HepG2 (cell line): Measurements from ENCODE around the gene C6orf132. TPM values are rescaled to one million over a fixed set of nuclear protein-coding genes. Genes with fewer than 3 reads are reported as not detected.

ENCODE experiments used
- AFF4 ChIP-seq: sonication (generic); formaldehyde crosslinking; IDR thresholded peaks from 2 replicates; pipeline ENCODE4 v1.4.0; 2020; ENCODE audit warnings: missing genetic modification reagents
- BRF2 ChIP-seq: sonication (generic); formaldehyde crosslinking; IDR thresholded peaks from 2 replicates; pipeline ENCODE4 v1.8.1; 2022; ENCODE audit warnings: mild to moderate bottlenecking, missing genetic modification reagents
- CCAR2 ChIP-seq: fragments of 200-400 bp; formaldehyde crosslinking; optimal IDR thresholded peaks from 2 replicates; pipeline ENCODE3; 2018; ENCODE audit warnings: low read depth, mild to moderate bottlenecking, low read length, moderate library complexity
- HMGXB4 ChIP-seq, 2 experiments: sonication (generic) in 1 of 2; formaldehyde crosslinking in 1 of 2; IDR thresholded peaks; 2 replicates each; pipeline versions ENCODE4 v1.4.0 to v1.6.1; 2018 to 2020; ENCODE audit warnings: missing genetic modification reagents in 2 of 2, borderline replicate concordance in 1 of 2, low read depth in 1 of 2, mild to moderate bottlenecking in 1 of 2, missing biosample characterization in 1 of 2
- HNRNPH1 ChIP-seq: fragments of 200-400 bp; formaldehyde crosslinking; optimal IDR thresholded peaks from 2 replicates; pipeline ENCODE3; 2017; ENCODE audit warnings: mild to moderate bottlenecking, low read depth, low read length
- HOXA9 ChIP-seq: sonication (generic); formaldehyde crosslinking; IDR thresholded peaks from 2 replicates; pipeline ENCODE4 v1.8.1; 2022; ENCODE audit warnings: missing genetic modification reagents, mild to moderate bottlenecking, moderate library complexity, borderline replicate concordance
- KLF16 ChIP-seq, 2 experiments: sonication (generic) in 1 of 2; formaldehyde crosslinking in 1 of 2; IDR thresholded peaks; 2 replicates each; pipeline versions ENCODE4 v1.6.1 to v1.8.0; 2016 to 2023; ENCODE audit warnings: missing genetic modification reagents in 2 of 2, missing compliant biosample characterization in 1 of 2
- LRRFIP1 ChIP-seq: sonication (generic); formaldehyde crosslinking; conservative IDR thresholded peaks from 2 replicates; pipeline ENCODE4 v1.4.0; 2020; ENCODE audit warnings: missing genetic modification reagents
- PATZ1 ChIP-seq: sonication (generic); formaldehyde crosslinking; IDR thresholded peaks from 2 replicates; pipeline ENCODE4 v1.4.0; 2020; ENCODE audit warnings: missing genetic modification reagents
- STAG1 ChIP-seq: sonication (generic); formaldehyde crosslinking; IDR thresholded peaks from 2 replicates; pipeline ENCODE4 v1.4.0; 2020; ENCODE audit warnings: missing genetic modification reagents
- STAT5B ChIP-seq: sonication (generic); formaldehyde crosslinking; IDR thresholded peaks from 2 replicates; pipeline ENCODE4 v1.4.0; 2020; ENCODE audit warnings: missing genetic modification reagents
- TEAD2 ChIP-seq: sonication (generic); formaldehyde crosslinking; IDR thresholded peaks from 2 replicates; pipeline ENCODE4 v1.9.0; 2021; ENCODE audit warnings: missing genetic modification reagents
- ZNF10 ChIP-seq: sonication (generic); formaldehyde crosslinking; IDR thresholded peaks from 2 replicates; pipeline ENCODE4 v1.4.0; 2020; ENCODE audit warnings: mild to moderate bottlenecking, low read depth, missing genetic modification reagents, borderline replicate concordance
- ZNF24 ChIP-seq: fragments of 450-650 bp; IDR thresholded peaks from 2 replicates; pipeline ENCODE4 v1.6.1; 2017; ENCODE audit warnings: antibody characterized with exemption, mild to moderate bottlenecking
- ZNF607 ChIP-seq: sonication (generic); formaldehyde crosslinking; IDR thresholded peaks from 2 replicates; pipeline ENCODE4 v1.5.1; 2020; ENCODE audit warnings: missing genetic modification reagents, mild to moderate bottlenecking, borderline replicate concordance
- polyA plus RNA-seq, 8 experiments: library from polyadenylated mRNA; depleted of rRNA in 3 of 8; stranded (reverse) in 7 of 8; unstranded in 1 of 8; fragments of >200 nt; fragmentation: Illumina TruSeq in 4 of 8; extraction: Trizol in 4 of 8; gene quantifications; 2 replicates each; pipeline versions ENCODE4 v1.2.1 to v1.2.3, GENCODE V29; 2011 to 2016; ENCODE audit warnings: low read depth in 4 of 8, missing spikeins in 1 of 8, mixed read lengths in 1 of 8; ENCODE audit not compliant: insufficient read depth in 1 of 8
- total RNA-seq, 5 experiments: library from RNA; depleted of rRNA; stranded (reverse); fragments of >200 nt; fragmentation: Illumina TruSeq; extraction: Trizol; gene quantifications; 2 replicates each; pipeline ENCODE4 v1.2.3, GENCODE V29; 2016; ENCODE audit warnings: low read depth in 1 of 5

The C6orf132 gene
- total and polyA plus RNA-seq, 2 of the 13 experiments (the other 11 are each of a cell fraction or from before 2014, with no cell fraction given): 0.78 to 3.0 TPM

GRCh38 chr6:42142118-42142835 is at the start of gene C6orf132 (continued):
- TF ChIP-seq AFF4 (CRISPR knock-in tag): no peak
- TF ChIP-seq HMGXB4 (CRISPR knock-in tag; IDR thresholded peaks at IDR 0.05; ENCODE audit: borderline replicate concordance in 1 of 2, low read depth in 1 of 2): peak; percentile 18 to 61; a peak in 3 of 4 replicates
- no peak for TF ChIP-seq STAT5B (CRISPR knock-in tag)
- no peak for TF ChIP-seq HNRNPH1
- no peak for TF ChIP-seq LRRFIP1 (CRISPR knock-in tag)
- TF ChIP-seq STAG1 (CRISPR knock-in tag): no peak
- TF ChIP-seq CCAR2: no peak
- no peak for TF ChIP-seq ZNF24
- no peak for TF ChIP-seq HOXA9 (CRISPR knock-in tag)
- 0 out of 4 replicates have a peak, but pooled peaks of 1 of the 2 experiments have one; percentile 18 for TF ChIP-seq KLF16 (CRISPR knock-in tag; IDR thresholded peaks at IDR 0.05)
- no peak for TF ChIP-seq ZNF607 (CRISPR knock-in tag)
- no peak for TF ChIP-seq TEAD2 (CRISPR knock-in tag)
- TF ChIP-seq PATZ1 (CRISPR knock-in tag): no peak; the same call in 1 of the 2 replicates
- no peak for TF ChIP-seq BRF2
- no peak for TF ChIP-seq ZNF10 (CRISPR knock-in tag)
